ENCODE results near the gene KHDRBS1.

DNA sequence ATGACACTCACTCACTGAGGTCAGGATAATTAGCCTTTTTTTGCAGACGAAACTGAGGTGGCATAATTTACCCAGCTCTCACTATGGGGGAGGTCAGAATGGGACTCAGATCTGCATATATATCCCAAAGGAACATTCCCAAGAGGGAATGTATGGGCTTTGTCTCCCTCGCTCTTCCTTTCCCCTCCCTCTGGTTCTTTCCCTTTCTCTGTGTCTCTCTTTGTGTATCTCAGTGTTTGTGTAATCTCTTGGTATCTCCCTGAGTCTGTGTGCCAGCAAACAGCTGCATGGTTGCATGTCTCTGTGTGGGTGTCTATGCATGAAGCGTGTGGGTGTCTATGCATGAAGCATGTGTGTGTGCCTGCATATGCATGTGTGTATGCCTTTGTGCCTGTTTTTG is 63.8 kb downstream of the KHDRBS1 start:
- TF ChIP-seq GATA3 (IDR thresholded peaks at IDR 0.05; ENCODE audit: low read depth, low read length), result no peak
- TF ChIP-seq GATA2 (IDR thresholded peaks at IDR 0.05; ENCODE audit: low read depth, low read length), result no peak

Data from SH-SY5Y (cell line).